Karpas-422 (cell line): Measurements from ENCODE around the gene PACC1. TPM values are rescaled to one million over a fixed set of nuclear protein-coding genes. Genes with fewer than 3 reads are reported as not detected.
A peak's percentile ranks its signal among the peaks of the same experiment; 100 is the strongest.

ENCODE experiments used
- DNase-seq: peaks from one replicate; pipeline ENCODE4 v3.0.0-alpha.2; 2015
- H2AFZ ChIP-seq: fragments of 200-600 bp; sonication (generic); 2 replicates; pipeline ENCODE4 v1.6.1; 2014; ENCODE audit warnings: antibody characterized with exemption, low read length, mixed read lengths
- H3K27ac ChIP-seq: fragments of 200-600 bp; sonication (generic); 2 replicates; pipeline ENCODE4 v1.5.1; 2014; ENCODE audit warnings: mild to moderate bottlenecking, low read length, moderate library complexity
- H3K27me3 ChIP-seq: fragments of 200-600 bp; sonication (generic); 2 replicates; pipeline ENCODE4 v1.6.1; 2014; ENCODE audit warnings: low read length, mixed read lengths
- H3K36me3 ChIP-seq: fragments of 200-600 bp; sonication (generic); 2 replicates; pipeline ENCODE4 v1.6.1; 2014; ENCODE audit warnings: low read length, mixed read lengths; ENCODE audit not compliant: insufficient read depth
- H3K4me1 ChIP-seq: fragments of 200-600 bp; sonication (generic); 2 replicates; pipeline ENCODE4 v1.6.1; 2014; ENCODE audit warnings: mild to moderate bottlenecking, low read length, mixed read lengths
- H3K4me2 ChIP-seq: fragments of 200-600 bp; sonication (generic); 2 replicates; pipeline ENCODE4 v1.6.1; 2014; ENCODE audit warnings: low read length, low read depth, mild to moderate bottlenecking; ENCODE audit not compliant: poor library complexity, severe bottlenecking
- H3K4me3 ChIP-seq: fragments of 200-600 bp; sonication (generic); 2 replicates; pipeline ENCODE4 v1.5.1; 2014; ENCODE audit warnings: mild to moderate bottlenecking, antibody characterized with exemption, low read length, mixed read lengths
- H3K79me2 ChIP-seq: fragments of 200-600 bp; sonication (generic); 2 replicates; pipeline ENCODE4 v1.6.1; 2014; ENCODE audit warnings: mild to moderate bottlenecking, low read length, mixed read lengths
- H3K9ac ChIP-seq: fragments of 200-600 bp; sonication (generic); 2 replicates; pipeline ENCODE4 v1.6.0; 2014; ENCODE audit warnings: low read length
- H3K9me2 ChIP-seq: fragments of 200-600 bp; sonication (generic), shearing (Covaris generic); replicated peaks from 2 replicates; pipeline ENCODE4 v1.6.0; 2014; ENCODE audit warnings: mild to moderate bottlenecking, low read length, moderate library complexity; ENCODE audit not compliant: insufficient read depth
- H3K9me3 ChIP-seq: fragments of 300-700, 200-600 bp; sonication (generic); 2 replicates; pipeline ENCODE4 v1.6.1; 2014; ENCODE audit warnings: low read length, mixed read lengths
- H4K20me1 ChIP-seq: fragments of 200-600 bp; sonication (generic); 2 replicates; pipeline ENCODE4 v1.6.1; 2014; ENCODE audit warnings: mild to moderate bottlenecking, antibody characterized with exemption, low read length, low read depth; ENCODE audit not compliant: insufficient read depth
- total RNA-seq: library from RNA; depleted of rRNA; stranded (reverse); fragments of >200 nt; shearing (Covaris generic); gene quantifications from 2 replicates; pipeline ENCODE4 v1.2.3, GENCODE V29; 2014; ENCODE audit warnings: low replicate concordance

PACC1 gene
- total RNA-seq, 1 experiment from 2014 or later = 17.9 TPM

GRCh38 chr1:212455803-212456528 is 41.3 kb upstream of the PACC1 start:
- Histone ChIP-seq H3K9me2 (no peaks in the 10 kb centered on the region), H3K79me2 (no peaks in the 10 kb centered on the region), H3K4me3 (peak overlapping the region; percentile 29; the same call in 1 of the 2 replicates), H4K20me1 (peaks cover 5% of the 10 kb centered on the region; the same call in 1 of the 2 replicates), H3K9ac (peak overlapping the region; percentile 4; the same call in 1 of the 2 replicates), H3K27me3 (no peaks in the 10 kb centered on the region), H3K9me3 (no peaks in the 10 kb centered on the region), H2AFZ (no peak overlapping the region), H3K4me1 (peaks cover 22% of the 10 kb centered on the region), H3K27ac (no peak overlapping the region), H3K4me2 (peak overlapping the region; percentile 46), H3K36me3 (no peaks in the 10 kb centered on the region)
- DNase-seq = peak; percentile 91

GRCh38 chr1:212455401-212455800 is 40.7 kb upstream of the PACC1 start:
- Histone ChIP-seq H3K4me3 (no peak overlapping the region), H3K27ac (no peak overlapping the region), H3K27me3 (no peaks in the 10 kb centered on the region), H3K36me3 (no peaks in the 10 kb centered on the region), H3K9ac (no peak overlapping the region), H3K9me3 (no peaks in the 10 kb centered on the region), H3K79me2 (no peaks in the 10 kb centered on the region), H4K20me1 (peaks cover 5% of the 10 kb centered on the region; the same call in 1 of the 2 replicates), H3K4me2 (no peak overlapping the region), H3K9me2 (no peaks in the 10 kb centered on the region), H2AFZ (no peak overlapping the region), H3K4me1 (peaks cover 28% of the 10 kb centered on the region)
- DNase-seq = no peak

GRCh38 chr1:212454741-212455140 is 40.1 kb upstream of the PACC1 start:
- Histone ChIP-seq H3K27ac (no peak overlapping the region), H3K4me3 (no peak overlapping the region), H2AFZ (no peak overlapping the region), H3K4me1 (peaks cover 35% of the 10 kb centered on the region), H3K4me2 (no peak overlapping the region), H3K9me3 (no peaks in the 10 kb centered on the region), H3K79me2 (no peaks in the 10 kb centered on the region), H4K20me1 (peaks cover 5% of the 10 kb centered on the region; the same call in 1 of the 2 replicates), H3K9ac (no peak overlapping the region), H3K9me2 (no peaks in the 10 kb centered on the region), H3K36me3 (no peaks in the 10 kb centered on the region), H3K27me3 (no peaks in the 10 kb centered on the region)
- no peak for DNase-seq

- Histone ChIP-seq H3K9me2 (no peaks in the 10 kb centered on the region), H3K79me2 (no peaks in the 10 kb centered on the region), H3K9me3 (no peaks in the 10 kb centered on the region), H3K4me3 (no peak overlapping the region), H3K27me3 (no peaks in the 10 kb centered on the region), H3K9ac (no peak overlapping the region), H4K20me1 (peaks cover 5% of the 10 kb centered on the region; the same call in 1 of the 2 replicates), H2AFZ (no peak overlapping the region), H3K36me3 (no peaks in the 10 kb centered on the region), H3K27ac (no peak overlapping the region), H3K4me2 (no peak overlapping the region), H3K4me1 (peaks cover 39% of the 10 kb centered on the region)
- DNase-seq = no peak
These were observed 38.6 kb upstream of the PACC1 start for GRCh38 chr1:212453156-212453857.

GRCh38 chr1:212452323-212453155 is 37.9 kb upstream of the PACC1 start:
- no peaks in the 10 kb centered on the region for H3K79me2 ChIP-seq
- peaks cover 5% of the 10 kb centered on the region; the same call in 1 of the 2 replicates for H4K20me1 ChIP-seq
- no peak overlapping the region for H3K4me3 ChIP-seq
- no peak overlapping the region for H2AFZ ChIP-seq
- H3K4me1 ChIP-seq = peaks cover 44% of the 10 kb centered on the region
- no peak overlapping the region for H3K4me2 ChIP-seq
- H3K27ac ChIP-seq = no peak overlapping the region
- H3K9me2 ChIP-seq = no peaks in the 10 kb centered on the region
- H3K36me3 ChIP-seq = no peaks in the 10 kb centered on the region
- no peaks in the 10 kb centered on the region for H3K27me3 ChIP-seq
- no peak overlapping the region for H3K9ac ChIP-seq
- H3K9me3 ChIP-seq = no peaks in the 10 kb centered on the region
- no peak for DNase-seq

- Histone ChIP-seq H3K27me3 (no peaks in the 10 kb centered on the region), H3K79me2 (no peaks in the 10 kb centered on the region), H2AFZ (no peak overlapping the region), H3K9ac (no peak overlapping the region), H3K27ac (no peak overlapping the region; the same call in 1 of the 2 replicates), H3K36me3 (no peaks in the 10 kb centered on the region), H3K9me2 (no peaks in the 10 kb centered on the region), H3K4me1 (peaks cover 49% of the 10 kb centered on the region), H3K4me2 (peak overlapping the region; percentile 43), H4K20me1 (peaks cover 5% of the 10 kb centered on the region; the same call in 1 of the 2 replicates), H3K9me3 (no peaks in the 10 kb centered on the region), H3K4me3 (no peak overlapping the region)
- DNase-seq = no peak
These were observed 37.0 kb upstream of the PACC1 start for GRCh38 chr1:212451416-212452322.

- DNase-seq = peak; percentile 69
- no peaks in the 10 kb centered on the region for H3K27me3 ChIP-seq
- peak overlapping the region; percentile 43 for H3K4me2 ChIP-seq
- H3K4me1 ChIP-seq = peaks cover 38% of the 10 kb centered on the region
- H3K79me2 ChIP-seq = no peaks in the 10 kb centered on the region
- no peaks in the 10 kb centered on the region for H4K20me1 ChIP-seq
- H3K9ac ChIP-seq = peak overlapping the region; percentile 18; the same call in 1 of the 2 replicates
- H2AFZ ChIP-seq = no peak overlapping the region
- no peak overlapping the region for H3K4me3 ChIP-seq
- H3K36me3 ChIP-seq = no peaks in the 10 kb centered on the region
- peak overlapping the region; percentile 73 for H3K27ac ChIP-seq
- H3K9me2 ChIP-seq = no peaks in the 10 kb centered on the region
- no peaks in the 10 kb centered on the region for H3K9me3 ChIP-seq
These were observed 35.7 kb upstream of the PACC1 start for GRCh38 chr1:212450331-212450881.
